Epidermal melanocyte (primary cell): ENCODE measurements around the gene GNB5.
A peak's percentile ranks its signal among the peaks of the same experiment; 100 is the strongest.

Source experiments
- DNase-seq: peaks from one replicate; pipeline ENCODE4 v3.0.0; 2011; ENCODE audit warnings: low spot score; ENCODE audit not compliant: insufficient read length

GNB5 gene

DNA sequence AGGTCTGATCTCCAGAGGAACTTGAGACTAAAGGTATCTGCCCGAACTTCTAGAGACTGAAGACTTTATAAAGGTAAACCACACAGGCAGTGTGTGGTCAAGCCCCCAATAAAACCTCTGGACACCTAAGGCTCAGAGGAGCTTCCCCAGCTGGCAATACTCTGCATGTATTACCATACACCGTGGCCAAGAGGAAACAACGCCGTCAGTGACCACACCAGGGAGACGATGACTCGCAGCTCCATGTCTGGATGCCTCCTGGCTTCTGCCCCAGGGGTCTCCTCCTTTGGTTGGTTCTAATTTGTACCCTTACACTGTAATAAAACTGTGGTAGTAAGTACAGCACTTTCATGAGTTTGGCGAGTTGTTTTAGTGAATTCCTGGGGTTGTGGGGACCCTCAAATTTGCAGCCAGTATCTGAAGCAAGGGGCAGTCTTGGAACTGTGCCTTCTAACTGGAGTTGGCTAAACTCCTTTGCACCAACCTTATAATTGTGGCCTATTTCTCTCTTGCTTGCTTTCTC lies 46.5 kb downstream of the GNB5 start:
- DNase-seq, result no peak

DNA sequence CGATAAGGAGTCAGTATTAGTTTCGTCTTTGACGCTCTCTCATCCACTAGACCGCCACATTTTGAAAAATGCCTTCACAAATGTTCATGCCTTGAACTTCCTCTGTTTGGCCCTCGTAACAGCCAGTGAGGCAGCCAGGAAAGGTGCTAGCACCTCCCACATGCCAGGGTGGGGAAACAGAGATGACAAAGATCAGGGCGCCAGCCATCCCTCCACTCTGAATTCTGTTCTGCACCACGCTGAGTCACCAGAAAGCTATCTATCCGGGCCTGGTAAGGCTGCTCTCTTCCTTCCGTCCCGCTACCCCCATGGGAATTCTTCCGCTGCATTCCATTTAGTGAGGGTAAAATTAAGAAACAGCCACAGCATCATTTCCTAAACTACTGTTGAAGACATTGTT lies 47.3 kb downstream of the GNB5 start:
- peak; percentile 30 for DNase-seq

DNA sequence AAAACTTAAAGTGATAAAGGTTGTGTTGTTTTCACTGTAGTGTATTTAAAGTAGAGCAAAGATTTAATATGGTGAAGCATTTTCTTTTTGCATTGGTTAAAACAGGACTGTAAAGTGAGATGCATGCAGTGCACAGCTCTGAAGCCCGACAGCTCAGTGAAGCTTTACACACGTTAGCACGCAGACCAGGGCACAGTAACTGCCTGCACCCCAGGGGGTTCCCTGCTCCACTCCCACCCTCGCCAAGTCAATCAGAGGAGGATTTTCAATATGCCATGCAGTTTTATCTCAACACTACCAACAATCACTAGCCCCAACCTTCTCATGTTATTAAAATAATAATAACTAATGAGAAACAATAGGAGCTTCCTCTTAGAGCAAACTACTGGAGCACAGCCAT lies 50.5 kb downstream of the GNB5 start:
- no peak for DNase-seq

DNA sequence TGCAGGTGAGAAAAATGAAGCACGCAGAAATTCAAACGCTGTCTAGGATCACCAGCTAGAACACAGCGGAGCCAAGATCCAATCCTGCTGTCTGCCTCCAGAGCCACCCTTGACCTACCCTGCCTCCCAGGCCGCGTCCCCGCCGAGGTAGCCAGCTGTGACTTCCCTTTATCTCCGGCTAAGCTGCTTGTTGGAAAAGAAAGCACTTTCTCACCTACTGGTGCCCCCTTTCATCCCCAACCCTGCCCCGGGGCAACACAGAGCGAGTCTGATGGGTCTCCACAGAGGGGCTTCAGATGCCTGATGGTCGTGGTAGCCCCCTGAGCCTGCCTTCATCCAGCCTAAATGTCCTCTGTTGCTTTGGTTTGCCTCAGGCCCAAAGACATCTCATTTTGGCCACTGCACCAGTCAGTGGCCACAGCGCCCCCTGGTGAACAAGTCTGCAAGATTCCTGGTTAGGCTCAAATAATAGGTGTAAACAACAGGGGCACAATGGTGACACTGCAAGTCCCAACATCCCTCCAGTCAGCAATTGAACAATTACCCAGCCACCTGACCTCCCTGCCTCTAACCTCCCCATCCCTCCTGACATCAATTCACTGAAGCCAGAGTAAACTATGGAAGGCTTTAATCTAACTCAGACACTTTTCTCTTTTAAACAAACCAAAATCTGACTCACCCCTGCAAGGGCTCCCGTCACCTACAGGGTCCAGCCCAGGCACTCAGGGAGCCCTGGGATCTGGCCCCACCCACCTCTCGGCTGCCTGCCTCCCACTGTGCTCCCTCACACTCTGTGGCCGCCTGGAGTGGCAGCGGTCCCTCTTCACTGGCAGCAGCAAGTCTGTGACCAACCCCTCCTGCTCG lies 51.4 kb downstream of the GNB5 start:
- DNase-seq, result peak; percentile 54

DNA sequence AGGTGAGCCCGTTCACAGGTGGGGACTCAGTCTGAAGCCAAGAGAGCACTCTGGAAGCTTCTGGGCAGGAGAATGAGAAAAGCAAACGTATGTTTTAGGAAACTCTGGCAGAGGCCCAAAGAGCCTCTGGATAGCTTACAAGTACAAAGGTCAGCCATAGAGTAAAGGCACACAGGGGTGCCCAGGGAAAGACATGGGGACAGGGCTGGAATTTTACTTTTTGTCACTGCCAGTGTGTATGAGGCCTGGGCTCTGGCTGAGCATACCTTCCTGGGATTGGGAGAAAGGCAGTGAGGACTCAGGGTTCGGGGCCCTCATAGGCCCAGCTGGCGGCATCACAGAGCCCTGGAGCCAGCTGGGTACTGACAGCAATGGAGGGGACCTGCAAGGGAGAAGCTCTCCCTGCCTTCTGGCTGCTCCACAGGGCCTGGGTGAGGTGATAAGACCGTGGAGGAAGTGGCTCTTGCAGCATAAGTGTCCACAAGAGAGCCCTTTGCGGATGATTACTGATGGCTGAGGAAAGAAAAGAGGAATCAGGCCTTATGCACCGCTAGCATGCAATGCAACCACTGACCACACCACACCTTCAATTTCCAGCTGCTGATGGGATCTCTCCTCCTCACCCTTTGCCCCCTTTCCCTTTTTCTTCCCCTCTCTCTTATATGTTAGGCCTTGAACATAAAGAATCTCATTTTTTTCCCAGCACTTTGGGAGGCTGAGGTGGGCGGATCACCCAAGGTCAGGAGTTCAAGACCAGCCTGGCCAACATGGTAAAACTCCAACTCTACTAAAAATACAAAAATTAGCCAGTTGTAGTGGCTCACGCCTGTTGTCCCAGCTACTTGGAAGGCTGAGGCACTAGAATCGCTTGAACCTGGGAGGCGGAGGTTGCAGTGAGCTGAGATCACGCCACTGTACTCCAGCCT lies 53.5 kb downstream of the GNB5 start:
- DNase-seq, result no peak

DNA sequence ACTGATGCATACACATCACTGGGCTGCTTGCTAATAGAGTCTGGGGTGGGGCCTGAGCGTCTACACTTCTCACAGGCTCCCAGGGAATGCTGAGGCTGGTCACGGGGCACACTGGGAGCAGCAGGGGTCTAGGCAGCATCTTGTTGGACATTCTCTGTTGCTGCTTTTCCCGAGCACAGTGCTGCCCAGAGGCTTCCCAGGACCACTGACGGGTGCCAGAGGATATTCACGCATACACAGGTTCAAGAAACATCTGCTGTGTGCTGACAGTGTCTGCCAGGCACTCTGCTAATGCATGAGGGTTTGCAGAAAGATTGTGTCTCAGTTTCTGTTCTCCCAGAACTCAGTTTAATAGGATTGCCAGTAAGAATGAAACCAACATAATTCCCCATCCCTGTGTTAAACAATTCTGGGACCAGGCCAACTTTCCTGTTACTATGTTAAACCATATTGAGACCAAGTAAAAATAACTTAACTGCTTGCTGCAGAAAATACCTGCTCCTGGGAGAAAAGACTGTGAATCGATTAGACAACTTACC lies 54.7 kb downstream of the GNB5 start:
- DNase-seq, result no peak

DNA sequence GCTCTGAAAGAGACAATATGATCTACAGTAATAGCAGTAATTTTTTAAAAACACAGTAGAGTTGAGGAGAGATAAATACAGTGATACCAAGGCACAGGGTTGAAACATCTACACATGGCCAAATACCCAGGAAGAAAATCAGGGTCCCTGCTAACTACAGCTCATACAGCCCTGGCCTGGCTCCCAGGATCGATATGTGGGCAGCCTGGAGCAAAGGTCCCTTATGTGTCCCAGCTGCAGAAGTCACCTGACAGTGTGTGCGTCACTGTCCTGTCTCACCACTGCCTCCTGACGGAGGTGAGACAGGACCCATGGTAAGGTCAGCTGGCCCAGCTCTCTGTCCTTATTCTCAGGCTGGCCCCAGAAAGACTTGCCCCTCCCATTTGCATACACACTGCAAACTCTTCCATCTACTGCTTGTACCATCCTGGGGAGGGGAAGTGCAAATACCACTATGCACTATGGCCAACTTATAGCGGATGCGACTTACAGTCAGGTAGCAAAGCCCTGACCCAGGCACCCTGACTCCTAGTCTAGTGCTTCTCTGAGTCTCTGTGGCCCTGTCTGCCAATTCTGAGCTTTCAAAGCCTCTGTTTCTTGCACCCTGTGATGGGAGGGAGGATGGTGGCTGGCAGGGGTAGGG lies 56.6 kb downstream of the GNB5 start:
- no peak for DNase-seq

DNA sequence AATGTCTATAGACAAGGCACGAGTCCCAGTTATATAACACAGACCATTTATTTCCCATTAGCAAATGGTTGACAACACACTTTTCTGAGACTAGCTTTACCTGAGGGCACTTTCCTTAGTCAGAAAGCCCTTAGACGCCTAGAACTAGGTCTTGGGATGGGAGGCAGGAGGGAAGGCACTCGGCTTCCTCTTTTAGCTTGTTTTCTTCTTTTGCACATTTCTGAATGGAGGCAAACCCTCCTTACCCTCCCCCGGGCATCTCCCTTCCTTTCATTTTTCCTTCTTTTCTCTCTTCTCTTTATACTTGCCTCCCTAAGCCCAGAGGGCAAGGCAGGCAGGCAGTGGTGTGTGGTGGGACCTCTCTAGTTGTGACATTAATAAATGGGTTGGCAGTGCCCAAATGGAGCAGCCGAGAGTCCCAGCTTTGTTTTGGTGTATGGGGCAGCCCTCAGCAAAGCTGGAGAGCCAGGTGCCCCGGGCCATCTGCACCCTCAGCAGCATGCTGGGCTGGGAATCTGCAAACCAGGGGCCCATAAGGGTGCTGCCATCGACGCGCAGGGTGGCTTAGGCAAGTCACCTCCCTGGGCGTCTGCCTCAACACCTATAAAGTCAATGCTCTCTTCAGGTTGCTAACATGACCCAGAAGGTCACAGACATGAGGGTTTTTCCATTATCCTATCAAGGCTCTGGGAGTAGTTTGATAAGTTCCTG lies 57.5 kb downstream of the GNB5 start:
- no peak for DNase-seq

DNA sequence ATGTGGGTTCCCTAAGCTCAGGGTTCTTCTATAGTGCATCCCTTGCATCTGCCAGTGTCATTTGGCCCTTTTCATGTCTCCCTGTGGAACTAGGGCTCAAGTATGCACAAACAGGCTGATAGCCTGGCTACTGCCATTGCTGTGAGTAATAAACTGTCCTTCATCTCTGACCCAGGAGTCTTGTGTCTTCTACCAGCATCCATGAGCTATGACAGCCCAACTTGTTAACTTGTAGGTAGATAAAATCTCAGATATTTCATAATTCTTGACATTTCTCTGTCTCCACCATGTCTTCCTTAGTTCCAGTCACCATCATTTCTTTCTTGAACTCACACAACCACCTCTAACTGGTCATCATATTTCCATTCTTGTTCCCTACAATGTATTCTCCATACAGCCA lies 59.1 kb downstream of the GNB5 start:
- DNase-seq, result no peak

DNA sequence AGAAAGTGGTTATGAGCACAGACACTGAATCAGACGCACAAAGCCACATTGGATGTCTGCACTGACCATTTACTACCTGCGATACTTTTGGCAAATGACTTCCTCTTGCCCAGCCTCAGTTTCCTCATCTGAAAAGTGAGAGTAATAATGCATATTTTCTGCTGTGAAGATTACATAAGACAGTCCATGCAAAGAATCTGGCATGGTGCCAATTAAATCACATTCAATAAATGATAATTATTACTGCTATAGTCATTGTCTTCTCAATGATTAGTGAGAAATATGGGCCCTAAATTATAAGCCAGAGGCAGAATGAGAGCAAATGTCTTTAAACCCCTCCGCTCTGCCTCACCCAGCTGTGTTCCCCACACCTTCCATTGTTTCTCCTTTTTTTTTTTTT lies 62.6 kb downstream of the GNB5 start:
- DNase-seq, result no peak

DNA sequence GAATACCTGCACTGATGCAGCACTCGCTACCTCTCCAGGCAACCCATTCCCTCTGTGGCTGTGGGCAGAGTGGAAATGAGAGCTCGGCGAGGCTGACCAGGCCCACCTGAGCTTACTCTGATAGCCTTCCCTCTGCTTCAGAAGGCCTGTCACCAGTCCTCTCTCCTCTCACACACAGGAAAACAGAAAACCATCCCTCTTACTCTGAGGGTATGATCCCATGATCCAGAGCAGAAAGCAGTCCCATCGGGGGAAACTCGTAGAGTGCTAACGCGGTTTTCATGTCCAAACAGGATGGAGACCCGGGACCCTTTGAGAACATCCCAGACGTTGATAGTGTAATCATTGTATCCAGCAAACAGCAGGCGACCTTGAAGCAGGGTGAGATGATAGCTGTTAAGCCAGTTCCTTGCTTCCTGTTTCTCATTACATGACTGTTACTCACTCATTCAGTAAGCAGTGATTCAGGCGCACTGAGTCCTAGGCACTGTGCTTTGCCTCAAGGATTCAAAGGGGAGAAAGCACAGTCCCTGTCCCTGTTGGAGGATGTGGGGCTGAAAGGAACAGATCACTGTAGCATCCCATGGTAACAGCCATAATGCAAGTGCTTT lies 66.8 kb downstream of the GNB5 start:
- DNase-seq, result no peak

DNA sequence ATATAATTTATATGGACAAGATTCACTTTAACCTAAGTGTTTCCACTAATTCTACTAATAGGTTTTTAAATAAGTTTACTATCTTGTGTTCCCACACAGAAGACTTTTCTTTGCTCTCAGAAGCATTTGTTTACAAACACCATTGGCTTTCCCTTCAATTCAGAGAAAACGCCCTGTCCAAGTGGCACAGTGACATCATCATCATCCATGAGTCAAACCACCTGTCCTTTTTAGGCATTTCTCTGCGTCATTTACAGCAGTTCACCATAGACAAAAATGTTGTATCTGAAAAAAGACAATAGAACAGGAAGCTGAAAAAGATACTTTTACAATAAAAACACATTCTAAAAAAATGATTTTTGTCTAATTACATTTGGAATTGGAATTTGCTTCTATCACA lies 69.3 kb downstream of the GNB5 start:
- no peak for DNase-seq

DNA sequence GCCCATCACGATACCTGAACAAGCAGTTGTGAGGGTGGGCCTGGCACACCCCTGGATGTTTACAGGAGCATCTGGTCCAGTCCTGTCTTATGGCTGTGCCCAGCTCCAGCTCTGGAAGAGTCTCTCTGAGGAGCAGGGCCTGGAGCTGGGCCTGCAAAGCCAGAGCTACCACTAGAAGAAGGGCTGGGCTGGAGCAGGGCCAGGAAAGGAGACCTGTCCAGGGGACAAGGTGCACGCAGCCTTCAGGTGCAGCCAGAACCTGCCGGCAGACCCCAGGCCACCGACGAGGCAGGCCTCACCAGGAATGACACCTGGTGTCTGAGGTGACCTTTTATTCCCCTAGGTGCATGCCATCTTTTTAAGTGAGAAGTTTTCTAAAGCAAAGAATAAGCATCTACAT lies 70.2 kb downstream of the GNB5 start:
- DNase-seq, result no peak

DNA sequence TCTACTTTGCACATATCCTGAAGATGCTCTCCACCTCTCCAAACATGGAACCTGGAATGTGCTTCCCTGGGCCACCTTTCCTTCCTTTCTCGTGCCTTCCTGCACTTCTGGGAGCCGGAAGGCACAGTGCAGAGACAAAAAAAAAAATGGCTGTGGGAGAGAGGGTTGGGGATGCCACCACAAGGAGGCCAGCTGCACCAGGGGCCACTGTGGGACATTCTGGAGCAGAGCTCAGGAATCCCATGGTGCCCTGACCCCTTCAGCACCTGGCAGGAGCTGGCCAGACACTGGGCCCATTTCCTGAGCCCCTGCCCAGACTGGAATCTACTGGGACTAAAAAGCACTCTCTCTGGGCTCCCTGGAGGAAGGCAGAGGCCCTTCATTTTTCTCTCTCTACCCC lies 70.7 kb downstream of the GNB5 start:
- no peak for DNase-seq

DNA sequence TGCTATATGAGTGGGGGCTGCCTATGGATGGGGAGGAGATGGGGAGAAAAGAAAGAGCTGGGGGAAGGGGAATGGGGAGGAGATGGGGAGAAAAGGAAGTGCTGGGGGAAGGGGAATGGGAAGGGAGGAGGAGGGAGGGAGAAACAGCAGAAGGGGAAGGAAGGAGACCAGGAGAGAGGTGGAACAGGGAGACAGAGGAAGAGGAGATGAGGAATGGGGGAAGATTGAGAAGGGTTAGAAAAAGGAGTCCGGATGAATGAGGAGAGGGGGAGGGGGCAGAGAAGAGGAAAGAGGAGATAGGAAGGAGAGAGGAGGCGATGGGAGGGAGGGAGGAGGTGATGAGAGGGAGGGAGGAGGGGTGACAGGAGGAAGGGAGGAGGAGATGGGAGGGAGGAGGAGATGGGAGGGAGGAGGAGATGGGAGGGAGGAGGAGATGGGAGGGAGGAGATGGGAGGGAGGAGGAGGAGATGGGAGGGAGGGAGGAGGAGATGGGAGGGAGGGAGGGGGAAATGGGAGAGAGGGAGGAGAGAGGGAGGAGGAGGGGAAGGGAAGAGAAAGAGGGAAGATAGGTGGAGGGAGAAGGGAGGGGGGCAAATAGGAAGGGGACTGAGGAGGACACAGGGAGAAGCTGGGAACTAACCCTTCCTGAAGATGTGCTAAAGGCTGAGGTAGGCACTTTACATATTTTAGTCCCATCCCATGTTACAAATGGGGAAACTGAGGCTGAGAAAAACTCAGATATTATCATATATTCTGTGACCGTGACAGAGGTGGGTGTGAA lies 72.0 kb downstream of the GNB5 start:
- DNase-seq, result no peak

DNA sequence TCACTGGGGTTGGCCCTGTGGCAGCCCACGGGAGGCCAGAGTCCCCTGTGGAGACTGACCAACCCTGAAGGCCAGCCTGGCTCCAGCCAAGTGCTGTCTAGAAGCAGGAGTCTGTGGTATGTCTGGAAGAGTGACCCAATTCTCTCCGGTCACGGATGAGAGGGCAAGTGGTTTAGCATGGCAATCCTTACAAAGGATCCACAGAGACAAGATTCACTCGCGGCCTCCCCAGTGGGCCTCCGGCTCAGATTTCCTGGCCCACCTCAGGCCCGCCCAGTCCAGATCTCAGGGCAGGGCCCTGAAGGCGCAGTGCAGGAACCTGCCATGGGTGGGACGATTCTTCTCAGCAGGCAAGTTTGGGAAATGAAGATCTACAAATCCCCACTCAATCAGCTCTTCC lies 73.6 kb downstream of the GNB5 start:
- DNase-seq, result no peak

DNA sequence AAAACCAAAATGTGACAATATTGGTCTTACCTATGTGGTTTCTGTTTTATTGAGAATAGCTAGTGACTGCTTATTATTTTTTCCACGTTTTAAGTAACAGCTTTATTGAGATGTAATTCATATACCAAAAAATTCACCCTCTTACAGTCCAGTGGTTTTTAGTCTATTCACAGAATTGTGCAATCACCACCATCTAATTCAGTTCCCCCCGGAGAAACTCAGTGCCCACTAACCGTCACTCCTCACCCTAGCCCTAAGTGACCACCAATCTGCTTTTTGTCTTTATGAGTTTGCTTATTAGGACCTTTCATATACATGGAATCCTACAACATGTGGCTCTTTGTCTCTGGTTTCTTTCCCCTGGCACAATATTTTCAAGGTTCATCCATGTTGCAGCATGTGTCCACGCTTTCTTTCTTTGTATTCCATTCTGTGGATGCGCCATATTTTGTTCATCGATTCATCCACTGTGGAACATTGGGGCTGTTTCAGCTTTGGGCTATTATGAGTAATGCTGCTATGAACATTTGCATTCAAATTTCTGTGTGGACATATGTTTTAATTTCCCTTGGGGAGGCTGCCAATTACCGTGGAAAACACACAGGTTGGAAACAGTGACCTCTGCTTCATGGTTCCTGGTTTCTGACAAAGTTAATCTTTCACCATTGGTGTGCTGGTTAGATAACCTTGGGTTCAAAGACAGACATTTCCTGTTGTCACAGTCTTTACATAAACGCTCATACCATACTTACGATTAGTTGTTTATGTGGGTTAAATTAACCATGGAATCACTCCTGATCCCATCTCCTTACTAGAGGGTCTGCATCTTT lies 75.4 kb downstream of the GNB5 start:
- no peak for DNase-seq

DNA sequence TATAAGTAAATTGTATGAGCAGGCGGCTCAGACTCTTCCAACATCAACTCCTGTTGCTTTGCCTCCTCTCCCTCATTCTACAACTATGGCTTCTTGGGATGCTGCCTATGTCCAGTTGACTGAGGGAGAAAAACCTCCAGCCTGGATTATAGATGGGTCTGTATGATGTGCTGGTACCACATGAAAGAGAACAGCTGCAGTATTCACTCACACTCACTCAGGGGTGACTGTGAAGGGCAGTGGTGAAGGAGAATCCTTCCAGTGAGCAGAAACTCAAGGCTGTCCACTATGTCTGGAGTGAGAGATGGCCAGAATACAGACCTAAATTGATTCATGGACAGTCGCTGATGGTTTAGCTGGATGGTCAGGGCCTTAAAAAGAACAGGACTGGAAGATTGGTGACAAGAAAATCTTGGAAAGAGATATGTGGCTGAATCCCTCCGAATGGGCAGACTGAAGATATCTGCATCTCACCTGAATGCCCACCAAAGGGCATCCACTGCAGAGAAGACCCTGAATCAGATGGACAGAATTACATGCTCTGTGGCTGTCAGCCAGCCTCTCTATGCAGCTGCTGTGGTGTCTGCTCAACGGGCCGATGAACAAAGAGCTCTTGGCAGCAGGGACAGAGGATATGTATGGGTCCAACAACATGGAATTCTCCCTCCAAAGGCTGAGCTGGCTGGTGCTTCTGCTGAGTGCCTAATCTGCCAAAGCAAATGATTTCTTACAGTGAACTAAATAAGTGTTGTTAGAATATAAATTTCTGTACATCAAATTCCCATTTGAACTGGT lies 76.7 kb downstream of the GNB5 start:
- no peak for DNase-seq
